Medulla oblongata (tissue), 1 donor: ENCODE results near the gene SETD5.

Experiments used
- DNase-seq: peaks from one replicate; pipeline ENCODE4 v3.0.0-alpha.2; 2015; ENCODE audit errors: extremely low spot score

The SETD5 gene

GRCh38 chr3:9387322-9387655 is 10.1 kb upstream of the SETD5 start:
- DNase-seq, result no peak

- DNase-seq, result no peak
These were observed 9.3 kb upstream of the SETD5 start for GRCh38 chr3:9388142-9388541.

GRCh38 chr3:9388562-9389272 is 8.7 kb upstream of the SETD5 start:
- DNase-seq, result no peak

- DNase-seq, result no peak
These were observed 7.0 kb upstream of the SETD5 start for GRCh38 chr3:9390265-9390888.

- DNase-seq, result no peak
These were observed 5.4 kb upstream of the SETD5 start for GRCh38 chr3:9392041-9392440.

GRCh38 chr3:9395570-9396300 is 1.7 kb upstream of the SETD5 start:
- DNase-seq, result no peak

GRCh38 chr3:9396301-9396631 is 1.1 kb upstream of the SETD5 start:
- DNase-seq, result no peak

- peak; percentile 99 for DNase-seq
These were observed 633 bp upstream of the SETD5 start for GRCh38 chr3:9396632-9397331.

GRCh38 chr3:9397906-9398699 is 688 bp downstream of the SETD5 start:
- peak; percentile 52 for DNase-seq

- peak; percentile 44 for DNase-seq
These were observed 1.4 kb downstream of the SETD5 start for GRCh38 chr3:9398700-9399336.

GRCh38 chr3:9399337-9399703 is 1.9 kb downstream of the SETD5 start:
- DNase-seq, result peak; percentile 18

- peak; percentile 81 for DNase-seq
These were observed 2.3 kb downstream of the SETD5 start for GRCh38 chr3:9399746-9400145.

GRCh38 chr3:9400616-9401015 is 3.2 kb downstream of the SETD5 start:
- DNase-seq, result no peak

GRCh38 chr3:9401986-9402385 is 4.6 kb downstream of the SETD5 start:
- DNase-seq, result no peak

- peak; percentile 83 for DNase-seq
These were observed 5.2 kb downstream of the SETD5 start for GRCh38 chr3:9402410-9403228.

- no peak for DNase-seq
These were observed 6.0 kb downstream of the SETD5 start for GRCh38 chr3:9403463-9403862.

- DNase-seq, result no peak
These were observed 7.3 kb downstream of the SETD5 start for GRCh38 chr3:9404680-9405079.

- no peak for DNase-seq
These were observed 8.3 kb downstream of the SETD5 start for GRCh38 chr3:9405756-9406155.

- DNase-seq, result no peak
These were observed 9.6 kb downstream of the SETD5 start for GRCh38 chr3:9406856-9407626.

- DNase-seq, result no peak
These were observed 10.6 kb downstream of the SETD5 start for GRCh38 chr3:9408061-9408460.
